Measurements from ENCODE around the gene ANKMY1.

ANKMY1 gene

GRCh38 chr2:240462073-240462706, 95.6 kb downstream of the ANKMY1 start:
- H2AFZ ChIP-seq (ENCODE audit: low read length), result no peak overlapping the region
- H3F3A ChIP-seq (ENCODE audit: low read depth), result no peaks in the 10 kb centered on the region
- H3K9me2 ChIP-seq (replicated peaks; ENCODE audit: low read depth, low read length), result no peaks in the 10 kb centered on the region
- no peaks in the 10 kb centered on the region for H4K20me1 ChIP-seq (ENCODE audit: insufficient read depth, low read length, poor library complexity, severe bottlenecking)
- TF ChIP-seq CTCF (conservative IDR thresholded peaks at IDR 0.05; ENCODE audit: low read length), result no peak
- no peak for TF ChIP-seq EZH2phosphoT487 (IDR thresholded peaks at IDR 0.05; ENCODE audit: borderline replicate concordance)
- no peaks in the 10 kb centered on the region for H3K9me3 ChIP-seq (ENCODE audit: insufficient read depth, low read depth, low read length)
- no peaks in the 10 kb centered on the region for H3K4me1 ChIP-seq (ENCODE audit: insufficient read depth, low read length, poor library complexity, severe bottlenecking)
- no peaks in the 10 kb centered on the region for H3K27me3 ChIP-seq (ENCODE audit: insufficient read depth, low read length, poor library complexity, severe bottlenecking)
- H3K4me3 ChIP-seq (ENCODE audit: low read length, poor library complexity, severe bottlenecking), result no peak overlapping the region
- no peak overlapping the region for H3K9ac ChIP-seq (ENCODE audit: low read depth, low read length, poor library complexity, severe bottlenecking)
- peaks cover 11% of the 10 kb centered on the region; the same call in 1 of the 2 replicates for H3K36me3 ChIP-seq (ENCODE audit: insufficient read depth, low read length)
- H3K79me2 ChIP-seq (ENCODE audit: insufficient read depth, low read length), result no peaks in the 10 kb centered on the region
- H3K4me2 ChIP-seq (ENCODE audit: low read depth, low read length, poor library complexity, severe bottlenecking), result no peak overlapping the region

DNA sequence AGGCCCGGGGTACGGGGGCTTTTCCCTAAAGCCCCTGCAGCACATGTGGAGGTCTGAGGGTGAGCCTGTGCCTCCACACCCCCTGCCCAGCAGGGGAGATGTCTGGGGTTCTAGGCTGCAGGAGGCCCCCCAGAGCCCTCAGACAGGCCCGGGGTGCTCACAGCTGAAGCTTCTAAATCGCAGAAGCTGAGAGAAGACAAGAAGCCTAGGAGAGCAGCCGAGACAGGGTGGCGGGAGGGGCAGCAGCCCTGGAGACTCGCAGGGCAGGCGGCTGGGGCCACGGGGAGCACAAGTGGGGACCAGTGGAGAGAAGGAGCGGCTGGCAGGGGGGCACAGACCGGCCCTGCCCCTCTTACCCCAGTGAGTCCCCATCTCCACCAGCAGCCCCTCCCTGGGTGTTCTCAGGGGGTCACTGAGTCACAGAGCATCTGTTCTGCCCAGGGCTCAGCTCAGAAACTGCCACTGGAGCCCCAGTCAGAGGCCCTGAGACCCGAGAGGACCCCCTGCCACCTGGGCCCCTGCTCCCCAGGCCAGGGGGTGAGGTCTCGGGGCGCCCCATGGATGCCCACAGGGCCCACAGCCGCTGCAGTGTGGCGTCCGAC, 96.2 kb downstream of the ANKMY1 start:
- Histone ChIP-seq H3K4me3 (ENCODE audit: low read length, poor library complexity, severe bottlenecking) (no peak overlapping the region), H3K27me3 (ENCODE audit: insufficient read depth, low read length, poor library complexity, severe bottlenecking) (no peaks in the 10 kb centered on the region), H3K79me2 (ENCODE audit: insufficient read depth, low read length) (no peaks in the 10 kb centered on the region), H3K9ac (ENCODE audit: low read depth, low read length, poor library complexity, severe bottlenecking) (no peak overlapping the region), H3F3A (ENCODE audit: low read depth) (no peaks in the 10 kb centered on the region), H4K20me1 (ENCODE audit: insufficient read depth, low read length, poor library complexity, severe bottlenecking) (no peaks in the 10 kb centered on the region), H3K36me3 (ENCODE audit: insufficient read depth, low read length) (peaks cover 11% of the 10 kb centered on the region; the same call in 1 of the 2 replicates), H3K4me2 (ENCODE audit: low read depth, low read length, poor library complexity, severe bottlenecking) (no peak overlapping the region), H3K4me1 (ENCODE audit: insufficient read depth, low read length, poor library complexity, severe bottlenecking) (no peaks in the 10 kb centered on the region), H2AFZ (ENCODE audit: low read length) (no peak overlapping the region), H3K9me2 (replicated peaks; ENCODE audit: low read depth, low read length) (no peaks in the 10 kb centered on the region), H3K9me3 (ENCODE audit: insufficient read depth, low read depth, low read length) (no peaks in the 10 kb centered on the region)
- TF ChIP-seq CTCF (conservative IDR thresholded peaks at IDR 0.05; ENCODE audit: low read length) (no peak), EZH2phosphoT487 (IDR thresholded peaks at IDR 0.05; ENCODE audit: borderline replicate concordance) (no peak)

DNA sequence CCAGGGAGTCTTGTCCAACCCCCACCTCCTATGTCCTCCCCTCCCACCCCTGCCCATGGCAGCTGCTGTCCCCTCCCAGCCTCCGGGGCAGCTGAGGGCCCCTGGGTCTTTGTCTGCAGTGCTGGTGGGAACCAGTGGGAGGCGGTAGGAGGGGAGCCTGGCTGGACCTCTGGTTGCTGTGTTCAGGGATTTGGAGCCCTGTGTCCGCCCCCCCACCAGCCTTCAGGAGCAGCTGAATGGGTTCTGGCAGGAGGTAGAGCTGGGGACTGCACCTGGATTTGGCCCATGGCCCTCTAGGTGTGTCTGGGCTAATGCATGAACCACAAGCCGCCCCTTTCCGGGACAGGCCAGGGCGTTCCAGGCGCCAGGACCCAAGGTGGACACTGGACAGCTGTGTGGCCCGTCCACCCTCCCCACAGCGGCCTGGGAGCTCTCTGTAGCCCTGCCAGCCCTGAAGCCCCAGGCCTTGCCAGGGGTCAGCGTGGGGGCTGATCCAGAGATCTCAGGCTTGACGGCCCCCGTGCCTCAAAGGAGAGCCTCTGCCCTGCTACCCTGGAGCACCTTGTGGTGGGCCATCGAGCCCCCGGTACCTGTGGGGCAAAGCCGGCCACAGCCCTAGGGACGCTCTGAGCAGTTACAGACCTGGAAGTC, 96.9 kb downstream of the ANKMY1 start:
- TF ChIP-seq CTCF (conservative IDR thresholded peaks at IDR 0.05; ENCODE audit: low read length) (no peak; the same call in 1 of the 2 replicates), EZH2phosphoT487 (IDR thresholded peaks at IDR 0.05; ENCODE audit: borderline replicate concordance) (no peak)
- H3K27me3 ChIP-seq (ENCODE audit: insufficient read depth, low read length, poor library complexity, severe bottlenecking), result no peaks in the 10 kb centered on the region
- H3K9me3 ChIP-seq (ENCODE audit: insufficient read depth, low read depth, low read length), result no peaks in the 10 kb centered on the region
- H3K9ac ChIP-seq (ENCODE audit: low read depth, low read length, poor library complexity, severe bottlenecking), result no peak overlapping the region
- no peaks in the 10 kb centered on the region for H3F3A ChIP-seq (ENCODE audit: low read depth)
- peaks cover 11% of the 10 kb centered on the region; the same call in 1 of the 2 replicates for H3K36me3 ChIP-seq (ENCODE audit: insufficient read depth, low read length)
- H2AFZ ChIP-seq (ENCODE audit: low read length), result no peak overlapping the region
- H3K4me2 ChIP-seq (ENCODE audit: low read depth, low read length, poor library complexity, severe bottlenecking), result no peak overlapping the region
- no peaks in the 10 kb centered on the region for H3K4me1 ChIP-seq (ENCODE audit: insufficient read depth, low read length, poor library complexity, severe bottlenecking)
- H3K79me2 ChIP-seq (ENCODE audit: insufficient read depth, low read length), result no peaks in the 10 kb centered on the region
- H3K4me3 ChIP-seq (ENCODE audit: low read length, poor library complexity, severe bottlenecking), result no peak overlapping the region
- no peaks in the 10 kb centered on the region for H4K20me1 ChIP-seq (ENCODE audit: insufficient read depth, low read length, poor library complexity, severe bottlenecking)
- H3K9me2 ChIP-seq (replicated peaks; ENCODE audit: low read depth, low read length), result no peaks in the 10 kb centered on the region
